GM10248 (cell line): ENCODE data around the gene ATP6V0C.
"Not testable (repeated sequence)": the region's sequence is repeated elsewhere in the genome, so short reads cannot be mapped to it uniquely, and the experiment has no call there.

Source experiments
- CTCF ChIA-PET: fragments of 300-600 bp; sonication (Branson Sonifier 250); formaldehyde crosslinking; extraction: SDS; loops from one replicate; lab custom pipeline; 2021; ENCODE audit warnings: antibody characterized with exemption; lab: Yijun Ruan, JAX
- POLR2A ChIA-PET: fragments of 350-650 bp; sonication (Branson Sonifier 250); formaldehyde crosslinking; extraction: SDS; loops from one replicate; lab custom pipeline; 2020; ENCODE audit warnings: antibody characterized with exemption; lab: Yijun Ruan, JAX
- DNase-seq: peaks from one replicate; pipeline ENCODE4 v3.0.0; 2012; ENCODE audit errors: extremely low spot score
- CTCF ChIP-seq: IDR thresholded peaks from 2 replicates; pipeline ENCODE4 v1.5.1; 2012; ENCODE audit warnings: mild to moderate bottlenecking, low read depth; ENCODE audit errors: extremely low read depth, missing control alignments, control extremely low read depth

Gene ATP6V0C

GRCh38 chr16:2531696-2532493 lies 18.1 kb downstream of the ATP6V0C start:
- ChIA-PET CTCF (interaction anchor here (1.3 kb wide), 1 partner anchor 13 kb away, joined by 3 read pairs; no protein-coding TSS in a partner anchor), POLR2A (interaction anchor here (0.6 to 1.3 kb wide), 6 partner anchors 11 to 72 kb away, joined by 3 to 8 read pairs (median 6); partner anchors contain the start of gene AMDHD2)
- DNase-seq = peak; percentile 98
- no peak for TF ChIP-seq CTCF

- POLR2A ChIA-PET = interaction anchor here (0.6 to 1.3 kb wide), 6 partner anchors 10 to 1811 kb away, joined by 3 to 6 read pairs (median 4); partner anchors contain the start of gene AMDHD2
- CTCF ChIA-PET = interaction anchor here (1.3 kb wide), 1 partner anchor 13 kb away, joined by 3 read pairs; no protein-coding TSS in a partner anchor
- TF ChIP-seq CTCF = no peak
- no peak for DNase-seq
Observed at GRCh38 chr16:2532494-2533141, 18.9 kb downstream of the ATP6V0C start.

GRCh38 chr16:2533142-2533755 lies 19.5 kb downstream of the ATP6V0C start:
- not testable (repeated sequence) for DNase-seq
- POLR2A ChIA-PET = interaction anchor here (0.6 to 1.3 kb wide), 4 partner anchors 11 to 1810 kb away, joined by 3 to 6 read pairs (median 5); partner anchors contain the start of gene AMDHD2
- CTCF ChIA-PET = interaction anchor here (1.3 kb wide), 1 partner anchor 12 kb away, joined by 3 read pairs; no protein-coding TSS in a partner anchor

- DNase-seq = no peak
- ChIA-PET CTCF (no interaction called here), POLR2A (no interaction called here)
- no peak for TF ChIP-seq CTCF
Observed at GRCh38 chr16:2533912-2534311, 20.2 kb downstream of the ATP6V0C start.

GRCh38 chr16:2534335-2534734 lies 20.6 kb downstream of the ATP6V0C start:
- CTCF ChIA-PET, POLR2A ChIA-PET, DNase-seq: not testable (repeated sequence)

GRCh38 chr16:2535625-2536013 lies 21.9 kb downstream of the ATP6V0C start:
- ChIA-PET CTCF (no interaction called here), POLR2A (no interaction called here)
- no peak for DNase-seq
- no peak for TF ChIP-seq CTCF
